ENCODE results near the gene RNF135. TPM values are rescaled to one million over a fixed set of nuclear protein-coding genes. Genes with fewer than 3 reads are reported as not detected.

The RNF135 gene, protein sequence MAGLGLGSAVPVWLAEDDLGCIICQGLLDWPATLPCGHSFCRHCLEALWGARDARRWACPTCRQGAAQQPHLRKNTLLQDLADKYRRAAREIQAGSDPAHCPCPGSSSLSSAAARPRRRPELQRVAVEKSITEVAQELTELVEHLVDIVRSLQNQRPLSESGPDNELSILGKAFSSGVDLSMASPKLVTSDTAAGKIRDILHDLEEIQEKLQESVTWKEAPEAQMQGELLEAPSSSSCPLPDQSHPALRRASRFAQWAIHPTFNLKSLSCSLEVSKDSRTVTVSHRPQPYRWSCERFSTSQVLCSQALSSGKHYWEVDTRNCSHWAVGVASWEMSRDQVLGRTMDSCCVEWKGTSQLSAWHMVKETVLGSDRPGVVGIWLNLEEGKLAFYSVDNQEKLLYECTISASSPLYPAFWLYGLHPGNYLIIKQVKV
- 14.1 and 18.5 TPM in 2 replicates for total RNA-seq

DNA sequence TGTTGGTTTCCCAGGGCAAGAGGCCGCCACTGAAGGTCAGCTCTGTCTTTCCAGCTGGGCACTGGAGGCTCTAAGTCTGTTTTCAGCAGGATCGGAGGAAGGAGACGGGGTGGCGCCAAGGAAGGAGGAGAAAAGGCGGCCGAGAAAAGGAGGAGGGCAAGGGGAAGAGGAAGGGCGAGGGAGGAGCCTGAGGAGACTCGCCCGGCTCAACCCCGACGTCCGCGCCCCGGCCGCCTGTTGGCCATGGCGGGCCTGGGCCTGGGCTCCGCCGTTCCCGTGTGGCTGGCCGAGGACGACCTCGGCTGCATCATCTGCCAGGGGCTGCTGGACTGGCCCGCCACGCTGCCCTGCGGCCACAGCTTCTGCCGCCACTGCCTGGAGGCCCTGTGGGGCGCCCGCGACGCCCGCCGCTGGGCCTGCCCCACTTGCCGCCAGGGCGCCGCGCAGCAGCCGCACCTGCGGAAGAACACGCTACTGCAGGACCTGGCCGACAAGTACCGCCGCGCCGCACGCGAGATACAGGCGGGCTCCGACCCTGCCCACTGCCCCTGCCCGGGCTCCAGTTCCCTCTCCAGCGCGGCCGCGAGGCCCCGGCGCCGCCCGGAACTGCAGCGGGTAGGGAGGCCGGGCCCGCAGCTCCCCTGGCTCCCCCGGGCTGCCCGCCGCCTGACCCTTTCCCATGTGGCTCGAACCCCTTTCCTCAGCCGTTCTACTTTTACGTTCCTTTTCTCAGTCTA lies at the start of gene RNF135:
Gene RNF135 (plus strand): TSS at position 209 of the 737 bp plus-strand sequence. CDS start 35 bp downstream, at position 244.

DNA sequence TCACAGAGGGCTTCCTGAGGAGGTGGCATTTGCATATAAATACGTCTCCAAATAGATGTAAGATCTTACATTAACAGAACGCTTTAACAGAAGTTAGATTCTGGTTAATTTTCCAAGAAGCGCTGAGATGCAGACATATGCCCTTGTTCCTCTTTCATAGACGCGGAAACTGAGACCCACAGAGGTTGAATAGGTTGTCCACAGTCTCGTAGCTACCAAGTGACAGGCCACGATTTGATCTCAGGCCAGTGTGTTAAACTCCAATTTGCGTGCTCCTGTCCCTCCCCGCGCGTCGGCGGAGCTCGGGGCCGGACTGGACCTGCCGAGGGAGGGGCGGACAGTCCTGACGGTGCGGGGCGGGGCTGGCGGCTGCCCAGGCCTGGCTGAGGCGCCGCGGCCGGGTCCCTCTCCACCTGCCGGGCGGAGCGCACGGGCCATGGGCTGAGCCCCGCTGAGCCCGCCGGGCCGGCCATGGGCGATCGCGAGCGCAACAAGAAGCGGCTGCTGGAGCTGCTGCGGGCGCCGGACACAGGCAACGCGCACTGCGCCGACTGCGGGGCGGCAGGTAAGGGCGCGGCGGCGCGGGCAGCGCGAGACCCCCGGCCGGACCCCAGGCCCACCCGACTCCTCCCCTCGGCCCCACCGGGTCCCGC lies 49.2 kb upstream of the RNF135 start, which contains the start of gene ADAP2:
Gene ADAP2 (plus strand): TSS at position 402 of the 653 bp plus-strand sequence. CDS start 70 bp downstream, at position 472.

Other genes starting within 250 kb of the RNF135 start
- gene CRLF3, start 146.3 kb upstream of the RNF135 start, total RNA-seq, result 13.7 and 16.5 TPM in 2 replicates
- gene ATAD5, start 139.1 kb upstream of the RNF135 start, total RNA-seq, result 2.2 and 4.3 TPM in 2 replicates
- 7.3 and 11.8 TPM in 2 replicates for gene TEFM, start 64.8 kb upstream of the RNF135 start, total RNA-seq
- gene ADAP2, start 49.1 kb upstream of the RNF135 start, total RNA-seq, result 0.62 and 0.91 TPM in 2 replicates
- gene NF1, start 123.9 kb downstream of the RNF135 start, total RNA-seq, result 22.3 and 40.5 TPM in 2 replicates

Data from hair follicular keratinocyte (primary cell).